Ecto neural progenitor cell (in vitro differentiated cells): Measurements from ENCODE around the gene GLRX5.
"Not testable (repeated sequence)": the region's sequence is repeated elsewhere in the genome, so short reads cannot be mapped to it uniquely, and the experiment has no call there.

ENCODE experiments used
- DNase-seq: peaks from one replicate; pipeline ENCODE4 v3.0.0-alpha.2; 2018; ENCODE audit warnings: low spot score

The GLRX5 gene

DNA sequence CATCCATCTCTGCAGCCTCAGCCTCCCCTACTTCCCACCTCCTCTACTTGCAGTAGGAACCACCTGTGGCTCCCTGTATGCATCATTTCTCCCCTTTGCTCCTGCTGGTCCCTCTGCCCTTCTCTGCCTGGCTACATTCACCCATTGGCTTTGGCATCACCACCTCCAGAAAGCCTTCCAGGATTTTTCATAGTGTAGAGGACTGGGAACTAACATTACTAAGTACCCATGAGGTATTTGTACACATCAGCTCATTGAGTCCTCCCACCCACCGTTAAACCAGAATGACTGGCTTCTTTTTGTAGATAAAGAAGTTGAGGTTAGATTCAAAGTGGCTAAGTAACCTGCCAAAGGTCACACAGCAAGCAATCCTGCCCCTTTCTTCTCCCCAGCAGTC is 35.5 kb upstream of the GLRX5 start:
- no peak for DNase-seq

DNA sequence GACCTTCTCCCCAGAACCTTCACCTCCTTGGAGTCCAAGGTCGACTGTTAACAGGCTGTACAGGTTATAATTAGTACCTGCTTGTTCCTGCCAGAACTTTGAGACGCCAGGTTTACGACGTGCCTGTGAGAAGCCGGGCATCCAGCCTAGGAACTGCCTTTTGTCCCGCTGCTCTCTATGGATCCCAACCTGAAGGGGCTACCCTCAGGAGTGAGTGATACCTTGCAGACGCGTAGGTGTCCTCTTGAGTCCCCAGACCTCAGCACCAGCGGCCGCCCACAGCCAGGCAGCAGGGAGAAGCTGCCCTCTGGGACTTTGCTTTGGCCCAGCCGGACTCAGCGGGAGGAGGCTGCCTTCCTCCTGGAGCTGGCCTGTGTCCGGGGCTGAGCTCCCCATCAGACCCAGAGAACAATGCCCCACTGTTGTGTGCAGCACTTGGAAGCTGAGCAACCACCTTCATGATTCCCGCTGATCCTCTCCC is 34.6 kb upstream of the GLRX5 start:
- no peak for DNase-seq

DNA sequence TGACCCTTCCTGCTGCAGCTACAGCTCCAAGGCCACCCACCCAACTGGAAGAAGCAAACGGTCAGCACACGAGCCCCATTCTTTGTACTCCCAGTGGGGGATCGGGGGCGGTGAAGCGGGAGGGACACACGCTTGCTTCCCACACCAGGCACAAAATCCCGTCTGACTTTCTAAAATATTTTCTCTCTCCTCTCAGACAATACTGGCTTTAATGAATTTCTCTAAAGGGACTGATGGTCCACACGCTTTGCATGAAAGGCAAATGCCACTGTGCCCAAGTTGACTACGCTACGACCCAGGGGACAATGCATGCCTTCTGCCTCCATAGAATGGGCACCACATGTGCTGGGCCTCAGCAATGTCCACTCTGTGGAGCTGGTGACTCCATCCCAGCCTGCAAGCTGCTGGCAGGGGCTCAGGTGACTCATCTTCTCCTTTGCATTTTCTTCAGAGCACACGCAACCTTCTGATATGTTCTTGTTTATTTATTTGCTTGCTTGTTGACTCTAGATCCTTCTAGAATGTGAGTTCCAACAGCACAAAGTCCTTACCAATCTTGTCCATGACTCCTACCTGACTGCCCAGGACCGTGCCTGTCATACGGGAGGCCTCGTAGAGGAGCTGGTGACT is 34.0 kb upstream of the GLRX5 start:
- no peak for DNase-seq

- no peak for DNase-seq
These were observed 32.4 kb upstream of the GLRX5 start for GRCh38 chr14:95502381-95502950.

DNA sequence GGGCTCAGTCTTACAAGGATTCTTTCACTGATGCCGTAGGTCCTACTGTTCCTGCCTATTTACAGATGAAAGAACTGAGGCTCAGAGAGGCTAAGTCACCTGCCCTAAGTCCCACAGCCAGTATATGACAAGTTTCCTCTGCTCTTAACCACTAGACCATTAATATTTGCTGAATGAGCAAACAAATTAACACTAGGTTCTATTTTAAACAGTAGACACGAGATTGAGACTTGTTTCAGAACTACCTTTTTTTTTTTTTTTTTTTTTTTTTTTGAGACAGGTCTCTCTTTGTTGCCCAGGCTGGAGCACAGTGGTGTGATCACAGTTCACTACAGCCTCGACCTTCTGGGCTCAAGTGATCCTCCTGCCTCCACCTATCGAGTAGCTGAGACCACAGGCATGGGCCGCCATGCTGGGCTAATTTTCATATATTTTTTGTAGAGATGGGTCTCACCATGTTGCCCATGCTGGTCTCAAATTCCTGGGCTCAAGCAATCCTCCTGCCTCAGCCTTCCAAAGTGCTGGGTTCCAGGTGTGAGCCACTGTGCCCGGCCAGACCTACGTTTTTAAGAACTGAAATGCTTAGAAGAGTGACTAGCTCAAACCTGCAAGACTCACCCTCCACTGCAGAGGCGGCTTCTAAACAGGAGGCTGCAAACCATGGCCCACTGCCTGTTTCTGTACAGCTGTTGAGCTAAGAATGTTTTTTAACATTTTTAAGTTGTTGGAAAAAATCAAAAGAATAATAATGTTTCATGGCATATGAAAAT is 31.3 kb upstream of the GLRX5 start:
- DNase-seq, result no peak

DNA sequence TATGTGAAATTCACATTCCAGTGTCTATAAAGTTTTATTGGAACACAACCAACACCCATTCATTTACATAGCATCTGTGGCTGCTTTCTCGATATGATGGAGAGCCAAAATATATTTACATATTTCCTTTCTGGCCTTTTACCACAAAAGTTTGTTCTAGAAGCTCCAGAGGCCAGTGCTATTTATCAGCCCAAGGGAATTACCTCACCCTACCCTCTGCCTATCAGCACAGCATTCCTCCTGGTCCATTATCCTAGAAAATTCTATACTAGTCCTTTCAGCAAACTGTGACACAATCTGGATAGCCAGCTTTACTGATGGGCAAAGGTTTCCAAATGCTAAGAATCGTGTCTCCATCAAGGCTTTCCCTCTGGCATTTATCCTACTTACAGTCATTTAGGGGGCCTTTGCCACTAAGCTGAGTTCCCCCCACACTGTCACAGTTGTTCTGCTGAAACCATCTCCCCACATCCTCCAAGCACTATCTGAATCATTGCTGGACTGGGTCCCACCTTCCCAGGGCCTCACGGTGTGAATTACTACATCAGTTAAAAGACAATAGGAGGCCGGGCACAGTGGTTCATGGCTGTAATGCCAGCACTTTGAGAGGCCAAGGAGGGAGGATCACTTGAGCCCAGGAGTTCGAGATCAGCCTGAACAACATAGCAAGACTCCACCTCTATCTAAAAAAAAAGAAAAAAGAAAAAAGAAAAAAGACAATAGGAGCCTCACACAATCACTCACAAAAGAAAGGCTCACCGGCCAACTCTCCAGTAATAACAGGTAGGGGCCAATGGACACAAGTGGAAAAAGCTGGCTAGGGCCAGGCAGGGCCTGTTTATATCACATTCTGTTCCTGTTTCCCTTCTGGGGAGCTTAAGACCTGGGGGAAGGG is 30.5 kb upstream of the GLRX5 start:
- no peak for DNase-seq

DNA sequence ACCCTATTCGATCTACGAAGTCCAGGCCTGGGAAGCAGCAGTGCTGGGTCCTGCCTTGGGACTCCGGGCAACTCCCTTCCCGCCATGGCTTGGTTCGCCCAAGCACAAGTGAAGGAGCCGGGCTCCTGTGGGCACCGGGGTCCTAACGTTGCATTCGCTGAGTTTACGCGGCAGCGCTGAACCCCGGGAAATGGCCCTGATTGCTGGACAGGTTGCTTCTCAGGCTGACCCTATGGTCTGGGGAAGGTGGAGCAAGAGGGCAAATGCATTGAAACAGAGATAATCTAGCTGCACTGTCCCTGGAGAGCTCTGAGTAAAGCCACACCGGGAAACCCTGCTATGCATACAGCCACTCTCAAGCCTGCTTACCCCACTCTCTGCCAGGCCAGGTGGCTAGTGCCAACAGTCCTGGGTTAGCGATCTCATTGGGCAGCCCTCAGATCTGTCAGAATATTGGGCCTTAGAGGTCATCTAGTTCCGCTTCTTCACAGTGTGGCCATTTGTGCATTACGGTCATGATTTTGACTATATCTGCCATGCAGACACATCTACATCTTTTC is 29.7 kb upstream of the GLRX5 start:
- DNase-seq, result no peak

DNA sequence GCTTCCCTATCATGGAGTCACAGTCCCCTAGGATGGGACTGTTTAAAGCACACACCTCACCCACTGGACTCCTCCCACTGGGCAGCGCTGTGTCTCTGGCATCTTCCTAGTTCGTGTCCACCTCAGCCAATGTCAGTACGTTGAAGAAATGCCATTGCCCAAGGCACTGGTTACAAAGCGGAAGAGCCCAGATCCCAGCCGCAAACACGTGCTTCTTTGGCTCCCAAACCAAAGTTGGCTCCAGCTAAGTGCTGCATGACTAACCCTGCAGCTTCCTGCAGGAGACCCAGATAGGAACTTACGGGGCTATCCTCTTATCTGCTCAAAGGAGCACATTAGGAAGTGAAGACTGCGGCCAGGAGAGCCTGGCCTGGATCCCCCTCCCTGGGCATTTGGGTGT is 27.7 kb upstream of the GLRX5 start:
- no peak for DNase-seq

DNA sequence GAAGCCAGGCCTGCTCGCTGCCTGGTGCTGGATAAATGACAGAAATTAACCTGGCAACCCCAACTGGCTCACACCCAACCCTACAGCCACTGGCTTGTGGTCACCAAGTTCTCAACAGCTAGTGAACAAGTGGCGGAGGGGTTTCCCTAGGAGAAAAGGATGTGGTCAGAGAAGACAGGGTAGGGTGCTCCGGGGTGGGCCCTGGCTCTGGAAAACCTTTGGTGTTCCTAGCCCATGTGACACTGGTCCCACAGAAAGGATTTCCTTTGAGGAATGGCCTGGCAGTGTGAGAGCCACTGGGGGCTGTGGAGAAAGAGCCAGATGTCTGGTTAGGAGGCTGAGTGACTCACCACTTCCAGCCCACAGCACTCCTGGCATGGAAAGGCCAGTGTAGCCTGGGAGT is 27.1 kb upstream of the GLRX5 start:
- no peak for DNase-seq

DNA sequence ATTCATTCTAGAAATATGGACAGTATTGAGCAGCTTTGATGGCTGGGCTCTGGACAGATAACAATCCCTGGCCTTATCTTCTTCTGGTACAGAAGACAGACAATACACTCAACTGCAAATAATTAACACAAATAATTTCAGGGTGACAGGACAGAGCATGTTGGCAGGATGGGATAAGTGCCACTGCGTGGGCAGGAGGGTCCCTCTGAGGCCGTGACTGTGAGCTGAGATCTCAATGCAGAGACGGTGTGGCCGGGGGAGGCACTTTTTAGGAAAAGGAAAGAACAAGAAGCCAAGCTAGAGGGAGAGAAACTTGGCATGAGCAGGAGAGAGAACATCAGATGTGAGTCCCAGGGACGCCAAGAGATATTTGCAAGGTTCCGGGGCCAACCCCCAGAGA is 26.5 kb upstream of the GLRX5 start:
- DNase-seq, result no peak

- no peak for DNase-seq
These were observed 25.4 kb upstream of the GLRX5 start for GRCh38 chr14:95509495-95509894.

GRCh38 chr14:95510344-95510743 is 24.5 kb upstream of the GLRX5 start:
- not testable (repeated sequence) for DNase-seq

DNA sequence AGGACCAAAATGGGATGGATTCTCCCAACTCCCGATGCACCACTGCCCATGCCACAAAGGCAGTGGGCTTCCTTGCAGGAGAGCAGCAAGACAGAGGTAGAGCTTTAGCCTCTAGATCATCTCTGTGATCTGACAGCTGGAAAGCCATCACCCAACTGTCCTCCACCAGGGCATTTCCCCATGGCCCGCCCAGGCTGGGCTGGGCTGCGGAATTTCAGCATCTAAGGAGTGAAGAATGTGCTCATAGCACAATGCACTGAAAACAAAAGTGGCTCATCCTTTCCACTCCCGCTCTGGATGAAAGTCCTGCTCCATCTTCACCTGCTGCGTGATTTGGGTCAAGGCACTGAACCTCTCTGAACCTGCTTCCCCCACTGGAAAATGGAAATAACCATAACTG is 24.0 kb upstream of the GLRX5 start:
- DNase-seq, result no peak

DNA sequence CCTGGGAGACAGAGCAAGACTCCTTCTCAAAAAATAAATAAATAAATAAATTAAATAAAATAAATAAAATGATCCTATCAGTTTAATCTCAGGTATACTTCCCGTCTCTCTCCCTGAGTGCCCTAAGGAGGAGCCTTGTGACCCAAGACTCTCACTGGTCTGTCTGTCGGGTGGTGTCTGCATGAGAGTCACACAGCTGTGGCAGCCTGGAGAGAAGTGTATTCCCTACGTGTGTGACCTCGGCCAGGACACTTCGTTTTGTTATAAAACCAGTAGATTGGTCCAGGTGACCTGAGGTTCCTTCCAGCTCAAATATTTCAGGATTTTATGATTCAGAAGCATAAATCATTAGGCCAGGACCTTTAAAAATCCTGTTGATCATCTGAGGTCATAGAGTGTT is 23.2 kb upstream of the GLRX5 start:
- no peak for DNase-seq

GRCh38 chr14:95513291-95513690 is 21.6 kb upstream of the GLRX5 start:
- no peak for DNase-seq

DNA sequence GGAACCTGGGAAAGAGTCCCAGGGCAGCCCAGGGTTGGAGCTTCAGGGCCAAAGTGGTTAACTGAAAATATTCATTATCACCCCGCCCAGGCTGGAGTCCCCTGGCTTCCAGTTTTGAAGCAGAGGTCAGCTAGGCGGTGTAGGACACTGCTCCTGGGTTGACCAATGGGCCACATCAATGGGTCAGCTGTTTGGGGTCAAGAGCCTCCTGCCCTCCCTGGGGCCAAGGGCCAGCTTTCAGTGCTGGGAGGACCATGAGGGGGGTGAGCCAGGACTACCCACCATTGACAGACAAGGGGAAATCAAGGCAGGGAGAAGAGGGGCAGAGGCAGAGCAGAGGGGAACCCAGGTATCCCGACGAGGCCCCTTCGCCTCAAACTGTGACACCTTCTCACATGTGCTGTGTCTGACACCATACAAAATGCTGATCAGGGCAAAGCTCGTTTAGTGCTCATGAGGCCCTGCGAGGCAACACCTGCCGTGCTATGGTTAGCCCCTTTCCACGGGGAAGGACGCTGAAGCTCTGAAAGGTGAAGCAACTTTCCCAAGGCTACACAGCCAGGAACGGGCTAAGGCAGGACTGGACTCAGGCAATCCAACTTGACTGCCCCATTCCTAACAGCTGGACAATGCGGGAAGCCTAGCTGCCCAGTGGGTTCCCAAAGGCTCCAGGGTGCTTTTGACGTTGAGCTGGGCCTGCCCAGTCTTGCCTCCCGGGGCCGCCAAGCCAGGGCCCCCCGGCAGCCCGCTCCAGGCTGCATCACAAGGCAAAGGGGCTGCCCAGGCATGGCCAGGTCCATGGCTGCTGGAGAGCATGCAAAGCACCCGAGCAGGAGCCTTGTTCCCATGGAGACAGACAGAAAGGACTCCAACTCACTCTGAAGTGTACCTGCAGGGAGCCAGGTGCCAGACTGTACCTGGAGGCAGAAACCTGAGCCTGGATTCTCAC is 20.4 kb upstream of the GLRX5 start:
- DNase-seq, result no peak

DNA sequence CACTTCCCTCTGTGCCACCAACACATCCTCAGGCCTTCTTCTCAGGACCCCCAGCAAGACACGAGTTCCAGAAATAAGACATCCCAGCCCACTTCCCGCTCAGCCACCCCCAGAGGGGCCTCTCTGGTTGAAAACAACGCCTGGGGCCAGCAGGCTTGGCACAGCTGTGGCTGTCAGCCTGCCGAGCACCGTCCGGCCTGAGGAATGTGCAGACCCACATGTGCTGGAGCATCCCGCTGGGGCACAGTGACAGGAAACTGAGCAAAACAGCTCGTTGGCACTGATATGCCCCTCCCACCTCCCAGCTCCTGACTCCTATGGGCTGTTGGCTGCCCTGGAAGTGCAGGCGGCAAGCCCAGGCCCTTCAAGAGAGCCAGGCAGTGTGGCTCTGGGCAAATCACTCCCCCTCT is 19.8 kb upstream of the GLRX5 start:
- DNase-seq, result peak; percentile 69

GRCh38 chr14:95515596-95516552 is 19.0 kb upstream of the GLRX5 start:
- peak; percentile 71 for DNase-seq

DNA sequence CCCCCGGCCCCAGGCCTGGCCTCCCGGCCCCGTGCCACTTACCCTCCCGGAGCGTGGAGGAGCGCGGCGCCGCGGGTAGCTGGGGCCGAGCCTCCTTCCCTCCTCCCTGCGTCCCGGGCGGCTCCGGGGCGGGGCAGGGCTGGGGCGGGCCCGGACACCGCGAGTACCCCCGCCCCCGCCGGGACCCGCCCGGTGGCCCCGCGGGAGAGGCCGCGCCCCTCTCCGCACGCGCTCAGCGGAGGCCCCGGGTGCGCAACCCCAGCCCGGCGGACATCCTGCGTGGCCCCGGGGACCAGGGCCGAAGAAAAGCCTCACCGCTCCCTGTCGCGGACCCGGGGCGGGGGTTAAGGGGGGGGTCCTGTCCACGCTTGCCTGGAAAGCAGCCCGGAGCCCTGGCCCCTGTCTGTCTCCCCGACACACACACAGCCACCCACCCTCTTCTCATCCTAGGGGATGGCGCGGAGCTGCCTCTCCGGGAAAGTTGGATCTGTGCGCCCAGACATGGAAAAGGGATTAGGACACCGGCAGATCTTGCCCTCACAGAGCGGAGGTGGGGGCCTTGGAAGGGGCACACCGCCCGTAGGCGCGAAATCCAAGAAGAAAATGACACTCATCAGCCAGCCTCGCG is 18.2 kb upstream of the GLRX5 start, which contains the start of gene SYNE3:
Gene SYNE3 (minus strand): TSS at position 97 of the 628 bp plus-strand sequence. CDS start 40,829 bp downstream, outside the sequence.
- no peak for DNase-seq
